ENCODE measurements around the gene TIMP2.
"Not testable (repeated sequence)": the region's sequence is repeated elsewhere in the genome, so short reads cannot be mapped to it uniquely, and the experiment has no call there.

The TIMP2 gene

GRCh38 chr17:78905541-78905940 is 19.6 kb downstream of the TIMP2 start:
- Histone ChIP-seq H3K9me3 (ENCODE audit: insufficient read depth, low read length) (no peaks in the 10 kb centered on the region), H3K27me3 (ENCODE audit: low read depth, low read length) (no peaks in the 10 kb centered on the region), H3K4me1 (ENCODE audit: low read length) (no peaks in the 10 kb centered on the region), H3K36me3 (replicated peaks; ENCODE audit: low read depth, low read length) (no peaks in the 10 kb centered on the region), H2AFZ (ENCODE audit: low read depth, low read length) (no peak overlapping the region), H3K79me2 (ENCODE audit: low read length) (no peaks in the 10 kb centered on the region), H4K20me1 (ENCODE audit: insufficient read depth, low read length) (no peaks in the 10 kb centered on the region), H3K27ac (ENCODE audit: low read length) (no peak overlapping the region), H3K4me2 (ENCODE audit: low read length) (no peak overlapping the region), H3K4me3 (ENCODE audit: low read length) (no peak overlapping the region), H3K9ac (ENCODE audit: low read length) (no peak overlapping the region)
- no peak for TF ChIP-seq CTCF (IDR thresholded peaks at IDR 0.05; ENCODE audit: low read depth, low read length)
- TF ChIP-seq EZH2phosphoT487 (IDR thresholded peaks at IDR 0.05; ENCODE audit: low read depth): no peak

GRCh38 chr17:78905116-78905515 is 20.1 kb downstream of the TIMP2 start:
- Histone ChIP-seq H3K79me2 (ENCODE audit: low read length) (no peaks in the 10 kb centered on the region), H3K27me3 (ENCODE audit: low read depth, low read length) (no peaks in the 10 kb centered on the region), H3K9ac (ENCODE audit: low read length) (no peak overlapping the region), H4K20me1 (ENCODE audit: insufficient read depth, low read length) (no peaks in the 10 kb centered on the region), H3K4me1 (ENCODE audit: low read length) (no peaks in the 10 kb centered on the region), H3K27ac (ENCODE audit: low read length) (no peak overlapping the region), H2AFZ (ENCODE audit: low read depth, low read length) (no peak overlapping the region), H3K36me3 (replicated peaks; ENCODE audit: low read depth, low read length) (no peaks in the 10 kb centered on the region), H3K4me2 (ENCODE audit: low read length) (no peak overlapping the region), H3K4me3 (ENCODE audit: low read length) (no peak overlapping the region), H3K9me3 (ENCODE audit: insufficient read depth, low read length) (no peaks in the 10 kb centered on the region)
- TF ChIP-seq EZH2phosphoT487 (IDR thresholded peaks at IDR 0.05; ENCODE audit: low read depth) (no peak), CTCF (IDR thresholded peaks at IDR 0.05; ENCODE audit: low read depth, low read length) (no peak)

GRCh38 chr17:78904371-78904770 is 20.8 kb downstream of the TIMP2 start:
- Histone ChIP-seq H3K4me3 (ENCODE audit: low read length) (no peak overlapping the region), H3K79me2 (ENCODE audit: low read length) (no peaks in the 10 kb centered on the region), H3K4me2 (ENCODE audit: low read length) (no peak overlapping the region), H3K27ac (ENCODE audit: low read length) (no peak overlapping the region), H2AFZ (ENCODE audit: low read depth, low read length) (no peak overlapping the region), H3K9me3 (ENCODE audit: insufficient read depth, low read length) (no peaks in the 10 kb centered on the region), H3K27me3 (ENCODE audit: low read depth, low read length) (no peaks in the 10 kb centered on the region), H3K9ac (ENCODE audit: low read length) (no peak overlapping the region), H3K36me3 (replicated peaks; ENCODE audit: low read depth, low read length) (no peaks in the 10 kb centered on the region), H4K20me1 (ENCODE audit: insufficient read depth, low read length) (no peaks in the 10 kb centered on the region), H3K4me1 (ENCODE audit: low read length) (no peaks in the 10 kb centered on the region)
- TF ChIP-seq CTCF (IDR thresholded peaks at IDR 0.05; ENCODE audit: low read depth, low read length): no peak

GRCh38 chr17:78903101-78903779 is 21.9 kb downstream of the TIMP2 start, which contains the start of gene CEP295NL:
TSS of gene CEP295NL (minus strand) at chr17:78903201. CDS start at chr17:78901828, 1,373 bp downstream.
- Histone ChIP-seq H3K9me3 (ENCODE audit: insufficient read depth, low read length) (no peaks in the 10 kb centered on the region), H3K79me2 (ENCODE audit: low read length) (no peaks in the 10 kb centered on the region), H3K36me3 (replicated peaks; ENCODE audit: low read depth, low read length) (no peaks in the 10 kb centered on the region), H3K4me2 (ENCODE audit: low read length) (peak within 1 kb of the TSS; percentile 20; the same call in 1 of the 2 replicates), H3K27ac (ENCODE audit: low read length) (no peak within 1 kb of the TSS), H3K27me3 (ENCODE audit: low read depth, low read length) (no peaks in the 10 kb centered on the region), H2AFZ (ENCODE audit: low read depth, low read length) (no peak within 1 kb of the TSS), H3K4me3 (ENCODE audit: low read length) (no peak within 1 kb of the TSS), H3K4me1 (ENCODE audit: low read length) (no peaks in the 10 kb centered on the region), H4K20me1 (ENCODE audit: insufficient read depth, low read length) (no peaks in the 10 kb centered on the region), H3K9ac (ENCODE audit: low read length) (no peak within 1 kb of the TSS)
- TF ChIP-seq CTCF (IDR thresholded peaks at IDR 0.05; ENCODE audit: low read depth, low read length) (no peak), EZH2phosphoT487 (IDR thresholded peaks at IDR 0.05; ENCODE audit: low read depth) (no peak)

- not testable (repeated sequence) for H3K4me3 ChIP-seq (ENCODE audit: low read length); H3K27me3 ChIP-seq (ENCODE audit: low read depth, low read length); H4K20me1 ChIP-seq (ENCODE audit: insufficient read depth, low read length); H3K79me2 ChIP-seq (ENCODE audit: low read length); H3K27ac ChIP-seq (ENCODE audit: low read length); H3K9ac ChIP-seq (ENCODE audit: low read length); H3K4me2 ChIP-seq (ENCODE audit: low read length); H2AFZ ChIP-seq (ENCODE audit: low read depth, low read length); H3K36me3 ChIP-seq (replicated peaks; ENCODE audit: low read depth, low read length); H3K4me1 ChIP-seq (ENCODE audit: low read length); H3K9me3 ChIP-seq (ENCODE audit: insufficient read depth, low read length)
Measured at GRCh38 chr17:78902231-78902630, 23.0 kb downstream of the TIMP2 start.

Measured in OCI-LY3 (cell line).